Heart left ventricle (tissue), 16 donors: Measurements from ENCODE around the gene PIP4K2A. TPM values are rescaled to one million over a fixed set of nuclear protein-coding genes. Genes with fewer than 3 reads are reported as not detected.

Source experiments
- ATAC-seq, 4 donors: fragments of 200-7000 bp; cut with Tn5 transposase; one replicate each; pipeline ENCODE4 v1.9.1; 2020 to 2022; ENCODE audit warnings: moderate library complexity in 4 of 4, mild to moderate bottlenecking in 3 of 4, moderate number of reproducible peaks in 1 of 4
- DNase-seq, 5 donors: peaks; one replicate each; pipeline ENCODE4 v3.0.0-alpha.2; 2020
- H3K27ac ChIP-seq, 12 donors: fragments of 200-600 bp; sonication (generic) in 4 of 12; one replicate each; pipeline versions ENCODE4 v1.5.0 to v1.8.0; 2016 to 2022; ENCODE audit warnings: mild to moderate bottlenecking in 2 of 12
- H3K27me3 ChIP-seq, 9 donors: fragments of 200-600 bp; sonication (generic) in 2 of 9; one replicate each; pipeline versions ENCODE4 v1.5.1 to v1.8.0; 2016 to 2022; ENCODE audit warnings: mild to moderate bottlenecking in 3 of 9
- H3K36me3 ChIP-seq, 9 donors: fragments of 200-600 bp; sonication (generic) in 2 of 9; one replicate each; pipeline versions ENCODE4 v1.5.0 to v1.8.0; 2018 to 2022; ENCODE audit warnings: mild to moderate bottlenecking in 2 of 9
- H3K4me1 ChIP-seq, 12 donors: fragments of 200-600 bp; sonication (generic) in 4 of 12; one replicate each; pipeline versions ENCODE4 v1.5.0 to v1.8.0; 2016 to 2022; ENCODE audit warnings: mild to moderate bottlenecking in 3 of 12
- H3K4me3 ChIP-seq, 12 donors: fragments of 200-600 bp; sonication (generic) in 4 of 12; one replicate each; pipeline versions ENCODE4 v1.5.0 to v1.8.0; 2017 to 2022; ENCODE audit warnings: mild to moderate bottlenecking in 9 of 12, moderate library complexity in 4 of 12
- H3K9me3 ChIP-seq, 12 donors: fragments of 200-600 bp; sonication (generic) in 4 of 12; one replicate each; pipeline versions ENCODE4 v1.5.0 to v1.8.0; 2016 to 2022; ENCODE audit warnings: mild to moderate bottlenecking in 1 of 12
- CTCF ChIP-seq, 12 donors: fragments of 200-600 bp; sonication (generic) in 4 of 12; IDR thresholded peaks; one replicate each; pipeline versions ENCODE4 v1.5.0 to v1.8.0; 2018 to 2022; ENCODE audit warnings: antibody characterized with exemption in 12 of 12, mild to moderate bottlenecking in 5 of 12
- POLR2A ChIP-seq, 2 donors: fragments of 450-650 bp; IDR thresholded peaks; one replicate each; pipeline ENCODE4 v1.6.1; 2017; ENCODE audit warnings: antibody characterized with exemption in 2 of 2, mild to moderate bottlenecking in 2 of 2, moderate library complexity in 2 of 2
- WGBS, 4 donors: extraction: QIAGEN DNeasy Blood & Tissue Kit in 2 of 4; methylation state at CpG; one replicate each; pipeline versions ENCODE4 v1.1.5 to v1.1.7; 2013 to 2018; 5-methylcytosine and 5-hydroxymethylcytosine counted together
- intact Hi-C, 10 donors: fragments of 100-400 bp; cut with DNase I; formaldehyde crosslinking; loops; one replicate each; pipeline versions ENCODE4 v1.11.1 to v1.14.2; 2022
- polyA plus RNA-seq, 2 donors: library from polyadenylated mRNA; stranded (reverse); fragments of 200-250 nt; gene quantifications; one replicate each; pipeline ENCODE4 v1.2.3, GENCODE V29; 2013
- total RNA-seq, 9 donors: library from RNA; depleted of rRNA in 2 of 9; stranded (reverse); fragments of >200 nt in 2 of 9; fragmentation: NEBNext Ultra II Directional in 3 of 9; extraction: Animal tissue kit (Norgen Biotek cat#: 25700) in 3 of 9; gene quantifications; one replicate each; pipeline versions ENCODE4 v1.1.0 to v1.2.4, GENCODE V29; 2016 to 2023
- donor health status: ischemic (EF 13 %, LVEDD 7.1; RV severe dilation, severe dysfunction).
- donor health status: healthy with polysubstance abuse.
- donor health status: DM: no; HTN: yes; CAD: no.
- donor health status: DM: no; HTN: no; CAD: no.
- donor health status: ischemic (EF 25% LVEDD 6.9; RV normal size, moderate dysfunction).
- donor health status: ischemic (EF 25% LVEDD 5.7; RV mildly dilated, moderate dysfunction).
- donor health status: healthy.
- donor health status: DM: yes; HTN: yes; CAD: no.
- donor health status: ischemic (EF 35%, LVEDD 5.7; RV mildly dilated, moderate dysfunction).
- donor health status: nonischemic (EF 11% LVEDD 7.7; RV severe dilation, severe dysfunction).
- donor health status: DM: yes; HTN: yes; CAD: no.
- donor health status: PGD.
- donor health status: ischemic (EF 29% LVEDD 5.4; RV normal size, mild dysfunction).
- donor health status: nonischemic (EF 23%, LVEDD 6.1; RV moderate dilation, normal function).

The PIP4K2A gene
- total and polyA plus RNA-seq, 11 donors = 4.0 to 35.6 (median 12.5) TPM

GRCh38 chr10:22607261-22607660 lies 107.1 kb downstream of the PIP4K2A start:
- Histone ChIP-seq H3K4me3 (no peak overlapping the region), H3K9me3 (no peaks in the 10 kb centered on the region), H3K27ac (peak overlapping the region in 1 of 12 donors; percentile 87), H3K36me3 (peaks cover 0 to 26% (median 4%) of the 10 kb centered on the region in 9 donors), H3K4me1 (peaks cover 0 to 83% (median 0%) of the 10 kb centered on the region in 12 donors), H3K27me3 (no peaks in the 10 kb centered on the region)
- TF ChIP-seq POLR2A (IDR thresholded peaks at IDR 0.05) (no peak), CTCF (IDR thresholded peaks at IDR 0.05) (no peak)
- WGBS, 4 donors = 45 to 52% (median 49%) methylated on average over 3 of the region's 3 CpGs
- DNase-seq (no peak), ATAC-seq (peak in 2 of 4 donors; percentile 25 to 52)
- intact Hi-C loops = loop anchor here in 1 of 10 donors (10.0 kb wide), 1 partner anchor 248 kb away; no protein-coding TSS in a partner anchor

GRCh38 chr10:22606164-22606614 lies 108.2 kb downstream of the PIP4K2A start:
- H3K9me3 ChIP-seq = no peaks in the 10 kb centered on the region
- peak; percentile 24 to 82 (median 64) for ATAC-seq
- H3K27ac ChIP-seq = peak overlapping the region in 1 of 12 donors; percentile 87
- H3K27me3 ChIP-seq = no peaks in the 10 kb centered on the region
- intact Hi-C loops = loop anchor here in 1 of 10 donors (10.0 kb wide), 1 partner anchor 249 kb away; no protein-coding TSS in a partner anchor
- H3K36me3 ChIP-seq = peaks cover 0 to 26% (median 4%) of the 10 kb centered on the region in 9 donors
- WGBS, 4 donors = 74 to 87% (median 80%) methylated on average over 6 of the region's 6 CpGs
- peak in 2 of 5 donors; percentile 25 to 40 for DNase-seq
- H3K4me3 ChIP-seq = no peak overlapping the region
- peaks cover 0 to 84% (median 2%) of the 10 kb centered on the region in 12 donors for H3K4me1 ChIP-seq
- no peak for TF ChIP-seq POLR2A (IDR thresholded peaks at IDR 0.05)
- TF ChIP-seq CTCF (IDR thresholded peaks at IDR 0.05) = no peak

GRCh38 chr10:22605168-22605567 lies 109.2 kb downstream of the PIP4K2A start:
- TF ChIP-seq POLR2A (IDR thresholded peaks at IDR 0.05) (no peak), CTCF (IDR thresholded peaks at IDR 0.05) (no peak)
- DNase-seq (no peak), ATAC-seq (peak in 3 of 4 donors; percentile 58 to 80 (median 79))
- Histone ChIP-seq H3K9me3 (no peaks in the 10 kb centered on the region), H3K4me3 (peak overlapping the region in 1 of 12 donors; percentile 6), H3K4me1 (peaks cover 0 to 81% (median 2%) of the 10 kb centered on the region in 12 donors), H3K27ac (peak overlapping the region in 2 of 12 donors; percentile 33 to 87), H3K36me3 (peaks cover 0 to 32% (median 4%) of the 10 kb centered on the region in 9 donors), H3K27me3 (no peaks in the 10 kb centered on the region)
- 77 to 82% (median 81%) methylated on average over 4 of the region's 4 CpGs for WGBS, 4 donors
- intact Hi-C loops = loop anchor here in 1 of 10 donors (10.0 kb wide), 1 partner anchor 250 kb away; no protein-coding TSS in a partner anchor

- H3K27ac ChIP-seq = peak overlapping the region in 2 of 12 donors; percentile 33 to 87
- intact Hi-C loops = loop anchor here in 1 of 10 donors (10.0 kb wide), 1 partner anchor 250 kb away; no protein-coding TSS in a partner anchor
- WGBS, 4 donors = 88 to 91% (median 91%) methylated on average over 15 of the region's 15 CpGs
These were observed 109.8 kb downstream of the PIP4K2A start for GRCh38 chr10:22604344-22605126.

More at GRCh38 chr10:22604344-22605126, 109.8 kb downstream of the PIP4K2A start:
- Histone ChIP-seq H3K4me1 (peaks cover 0 to 81% (median 2%) of the 10 kb centered on the region in 12 donors), H3K9me3 (no peaks in the 10 kb centered on the region), H3K4me3 (peak overlapping the region in 1 of 12 donors; percentile 6), H3K27me3 (no peaks in the 10 kb centered on the region), H3K36me3 (peaks cover 0 to 32% (median 4%) of the 10 kb centered on the region in 9 donors)
- ATAC-seq (no peak), DNase-seq (no peak)
- no peak for TF ChIP-seq POLR2A (IDR thresholded peaks at IDR 0.05)
- TF ChIP-seq CTCF (IDR thresholded peaks at IDR 0.05) = no peak
